Activated effector memory CD4-positive, alpha-beta T cell treated with anti-CD3 and anti-CD28 coated beads, Interleukin-2, amount 50 U/mL, for 16 hours (primary cell): ENCODE data around the gene CHST9.

Experiments
- DNase-seq: peaks from one replicate; pipeline ENCODE4 v3.0.0-alpha.2; 2020

The CHST9 gene

GRCh38 chr18:27081701-27082100, 103.4 kb downstream of the CHST9 start:
- DNase-seq = no peak

- DNase-seq = no peak
Measured at GRCh38 chr18:27075828-27076227, 109.3 kb downstream of the CHST9 start.

DNA sequence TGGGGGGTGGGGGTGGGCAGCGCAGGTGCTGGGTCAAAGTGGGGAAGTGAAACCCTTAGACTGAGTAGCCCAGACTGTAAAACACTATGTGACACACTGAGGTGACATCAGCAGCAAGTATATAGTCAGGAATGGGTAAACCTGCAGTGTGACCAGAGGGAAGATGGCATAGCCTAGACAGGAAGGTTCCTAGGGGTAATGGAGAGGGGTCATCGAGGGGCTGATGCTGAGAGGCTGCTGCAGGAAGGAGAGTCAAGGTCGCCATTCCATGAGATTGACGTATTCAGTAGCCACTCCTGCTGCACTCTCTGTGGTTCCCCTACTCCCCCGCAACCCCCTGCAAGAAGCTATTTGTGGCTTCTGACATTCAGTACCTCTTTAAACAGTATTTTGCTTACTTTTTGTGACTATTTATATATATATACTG, 111.7 kb downstream of the CHST9 start:
- no peak for DNase-seq

- no peak for DNase-seq
Measured at GRCh38 chr18:27064673-27065072, 120.4 kb downstream of the CHST9 start.

DNA sequence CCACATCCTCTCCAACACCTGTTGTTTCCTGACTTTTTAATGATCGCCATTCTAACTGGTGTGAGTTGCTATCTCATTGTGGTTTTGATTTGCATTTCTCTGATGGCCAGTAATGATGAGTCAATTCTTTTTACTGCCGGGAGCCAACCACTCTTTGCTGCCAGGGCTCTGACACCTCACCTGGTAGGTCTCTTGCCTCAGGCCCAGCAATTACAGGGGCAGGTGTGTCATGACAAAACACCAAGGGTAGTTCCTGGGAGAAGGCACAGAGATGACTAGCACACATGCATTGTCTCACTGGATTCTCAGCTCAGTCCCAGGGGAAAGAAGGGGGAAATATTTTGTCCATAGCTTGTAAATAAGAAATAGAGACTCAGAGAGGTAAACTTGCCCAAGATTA, 122.3 kb downstream of the CHST9 start:
- no peak for DNase-seq

DNA sequence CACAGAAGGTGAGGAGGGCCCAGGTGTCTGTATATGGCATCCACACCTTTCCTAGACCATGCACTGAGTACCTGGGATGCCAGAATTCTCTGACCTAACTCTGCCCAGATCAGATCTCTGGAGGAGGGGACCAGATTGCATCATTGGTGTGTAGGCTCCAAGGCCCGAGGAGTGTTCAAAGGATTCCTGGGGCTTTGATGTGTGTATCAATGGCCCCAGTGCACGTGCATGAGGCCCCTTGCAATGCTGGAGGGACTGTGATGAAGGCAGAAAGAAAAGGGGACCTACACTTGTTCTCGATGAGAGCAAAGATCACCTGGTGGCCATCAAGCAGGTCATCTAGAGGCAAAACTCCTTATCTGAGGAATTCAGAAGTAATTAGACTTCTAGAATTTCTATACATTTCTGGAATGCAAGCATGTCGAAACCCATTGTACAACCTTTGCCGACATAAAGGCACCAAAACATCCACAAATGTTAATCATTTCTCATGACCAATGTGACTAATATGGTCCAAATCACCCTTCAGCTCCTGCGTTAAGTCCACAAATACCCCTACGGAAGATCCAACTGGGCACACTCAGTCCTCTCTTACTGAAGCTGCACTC, 123.5 kb downstream of the CHST9 start:
- DNase-seq = no peak

DNA sequence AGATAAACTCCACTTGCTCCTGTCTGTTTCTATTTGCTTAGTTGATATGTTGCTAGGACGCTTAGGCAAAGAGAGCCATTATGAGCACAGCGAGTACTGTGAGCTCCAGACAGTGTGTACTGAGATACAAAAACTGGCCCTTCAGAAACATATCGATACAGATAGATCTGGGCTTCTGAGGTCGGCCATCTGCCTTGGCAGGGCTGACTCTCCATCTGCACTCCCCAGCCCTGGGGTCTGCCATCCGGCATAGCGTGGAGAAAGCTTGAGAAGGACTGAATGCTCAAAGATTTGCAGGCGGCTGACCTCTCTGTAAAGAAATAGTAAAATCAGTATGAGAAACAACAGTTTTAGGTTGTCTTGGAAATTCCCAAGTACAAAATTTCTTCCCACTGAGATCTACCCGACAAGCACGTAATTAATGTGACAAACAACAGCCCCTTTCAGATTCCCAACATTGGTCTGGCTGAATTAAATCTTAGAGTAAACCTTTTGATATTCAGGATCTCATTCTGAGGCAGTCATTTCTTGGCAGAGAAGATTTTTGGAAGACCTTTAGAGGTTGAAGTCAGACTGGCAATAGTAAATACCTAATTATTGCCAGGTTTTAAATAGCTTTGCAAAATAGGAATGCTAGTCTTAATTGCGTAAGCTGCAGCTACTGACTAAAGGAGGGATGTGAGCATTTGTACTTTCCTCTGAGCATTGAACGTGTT, 127.4 kb downstream of the CHST9 start:
- no peak for DNase-seq

DNA sequence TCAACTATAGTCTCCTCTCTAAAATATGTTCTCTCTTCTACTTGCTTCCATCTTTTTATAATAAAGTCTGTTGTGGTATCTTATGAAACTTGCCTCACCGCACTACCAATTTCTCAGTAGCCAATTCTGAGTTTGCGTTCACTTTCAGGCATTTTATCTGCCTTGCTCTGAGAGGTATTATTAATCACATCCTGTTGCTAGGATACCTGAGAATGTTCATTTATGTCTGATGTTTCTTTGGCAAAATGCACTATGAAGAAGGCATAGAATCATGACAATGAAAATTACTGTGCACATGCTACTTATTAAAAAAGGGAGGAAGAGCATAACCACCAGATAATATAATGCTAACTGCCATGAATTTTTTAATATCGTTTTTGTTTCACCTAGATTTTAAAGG, 130.2 kb downstream of the CHST9 start:
- DNase-seq = no peak

GRCh38 chr18:27049969-27050368, 135.1 kb downstream of the CHST9 start:
- DNase-seq = no peak

DNA sequence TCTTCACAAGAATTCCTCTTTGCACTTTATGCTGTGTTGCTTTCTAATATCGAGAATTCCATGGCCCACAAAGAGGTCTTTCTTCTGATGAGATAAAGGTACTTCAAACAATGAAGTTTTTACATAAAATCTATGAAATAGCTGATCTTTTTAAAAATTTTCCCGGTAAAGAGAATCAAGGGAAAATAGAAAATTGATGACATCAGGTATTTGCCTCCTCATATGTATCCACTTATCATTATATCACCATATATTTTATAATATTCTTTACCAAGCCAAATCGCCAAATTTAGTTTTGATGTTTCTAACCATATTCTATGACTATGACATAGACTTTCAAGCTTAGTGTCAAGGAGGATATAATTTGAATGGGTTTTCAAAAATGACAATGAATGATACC, 139.8 kb downstream of the CHST9 start:
- no peak for DNase-seq

GRCh38 chr18:27042177-27042576, 142.9 kb downstream of the CHST9 start:
- DNase-seq = no peak

- no peak for DNase-seq
Measured at GRCh38 chr18:27040796-27041195, 144.3 kb downstream of the CHST9 start.

GRCh38 chr18:27033722-27034121, 151.4 kb downstream of the CHST9 start:
- DNase-seq = no peak

DNA sequence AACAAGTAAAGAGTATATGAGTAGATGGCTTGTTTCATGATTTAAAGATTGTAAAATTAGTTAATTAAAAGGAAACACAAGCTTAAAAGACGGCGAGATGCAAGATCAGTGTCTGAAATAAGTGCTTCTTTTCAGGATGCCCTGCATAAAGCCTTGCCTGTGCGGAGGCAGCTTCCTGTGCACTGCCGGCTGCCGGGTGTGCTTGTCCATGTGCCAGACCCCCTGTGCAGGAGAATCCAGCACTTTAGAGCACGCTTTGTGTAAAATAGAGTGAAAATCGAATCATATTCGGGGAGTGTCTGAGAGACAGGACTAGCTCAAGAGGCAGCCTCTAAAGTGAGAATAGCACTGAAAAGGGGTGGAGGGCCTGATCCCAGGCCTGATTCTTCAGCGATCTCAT, 154.7 kb downstream of the CHST9 start:
- DNase-seq = no peak

GRCh38 chr18:27022477-27022876, 162.6 kb downstream of the CHST9 start:
- DNase-seq = no peak

DNA sequence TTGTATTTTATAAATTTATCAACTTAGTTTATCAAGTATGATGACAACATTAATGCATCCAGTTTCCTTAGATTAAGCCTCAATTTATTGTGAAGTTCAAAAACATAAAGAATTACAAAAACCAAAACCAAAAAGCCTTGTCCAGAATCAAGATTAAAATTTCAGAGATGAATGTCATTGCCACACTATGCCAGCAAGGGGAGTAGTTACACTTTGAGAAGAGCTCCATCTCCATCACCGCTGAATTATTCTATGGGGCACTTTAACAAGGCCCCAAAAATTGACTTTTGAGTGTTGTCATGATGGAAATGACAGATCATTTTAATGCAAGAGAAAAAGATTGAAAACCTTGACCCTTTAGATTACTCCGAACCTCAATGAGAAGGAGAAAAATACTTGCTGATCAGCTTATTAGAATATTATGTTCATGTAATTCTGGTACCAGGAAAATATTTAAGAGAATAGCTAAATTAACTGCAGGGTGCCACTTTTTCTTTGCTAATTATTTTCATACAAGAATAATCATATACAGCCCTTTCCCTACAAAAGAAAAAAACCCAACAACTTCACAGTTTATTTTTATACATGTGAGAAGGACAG, 167.1 kb downstream of the CHST9 start:
- DNase-seq = no peak

- DNase-seq = no peak
Measured at GRCh38 chr18:27014841-27015240, 170.3 kb downstream of the CHST9 start.

DNA sequence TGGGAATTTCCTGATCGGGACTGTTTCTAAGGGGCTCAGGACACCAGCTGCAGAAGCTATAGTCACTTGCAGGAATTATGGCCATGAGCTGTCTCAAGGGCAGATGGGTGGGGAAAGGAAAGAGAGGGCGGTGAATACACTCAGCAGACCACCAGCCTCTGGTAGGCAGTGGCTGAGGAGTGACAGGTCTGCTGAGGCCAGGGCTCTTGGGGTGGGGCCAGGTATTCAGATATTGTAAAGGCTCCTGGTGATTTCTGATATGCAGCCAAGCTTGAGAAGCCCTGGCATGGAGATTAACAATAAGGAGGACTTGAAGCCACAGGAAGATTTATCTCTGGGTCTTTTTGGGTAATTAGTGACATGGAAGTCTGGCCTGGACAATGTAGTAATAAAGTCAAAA, 174.3 kb downstream of the CHST9 start:
- DNase-seq = no peak

DNA sequence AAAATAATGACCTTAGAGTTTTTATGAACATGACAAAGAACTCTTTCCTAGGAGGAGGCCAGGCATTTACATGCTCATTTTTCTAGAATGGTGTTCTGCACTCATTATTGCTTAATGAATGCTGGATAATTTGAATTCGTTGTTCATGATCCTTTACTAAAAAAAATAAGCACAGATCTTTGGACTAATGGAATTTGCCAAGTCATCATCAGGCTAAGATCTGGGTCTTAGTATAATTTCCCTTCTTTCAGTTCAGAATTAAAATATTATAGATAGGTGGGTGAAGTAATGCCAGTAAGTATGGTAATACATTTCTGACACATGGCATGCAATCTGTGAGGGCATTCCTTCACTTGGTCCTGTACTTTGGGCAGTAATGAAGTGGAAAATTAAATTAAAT, 175.8 kb downstream of the CHST9 start:
- no peak for DNase-seq

GRCh38 chr18:27008575-27008974, 176.5 kb downstream of the CHST9 start:
- DNase-seq = no peak

DNA sequence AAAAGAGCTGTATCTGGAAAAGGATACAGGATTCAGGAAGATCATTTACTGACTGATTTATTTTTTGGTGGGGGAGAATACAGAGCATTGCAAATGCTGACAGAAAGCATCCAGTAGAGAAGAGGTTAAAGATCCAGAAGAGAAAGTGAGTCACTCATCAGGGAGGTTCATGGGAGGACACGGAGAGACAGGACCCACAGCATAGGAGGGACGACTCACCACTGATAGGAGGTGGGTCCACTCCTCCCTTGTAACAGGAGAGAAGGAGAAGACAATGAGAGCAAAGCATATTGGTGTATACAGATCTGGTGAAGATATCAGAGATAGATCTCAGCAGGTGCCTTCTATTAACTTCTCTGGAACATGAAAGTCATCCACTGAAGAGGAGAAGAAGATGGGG, 177.2 kb downstream of the CHST9 start:
- no peak for DNase-seq

GRCh38 chr18:27005589-27005988, 179.5 kb downstream of the CHST9 start:
- DNase-seq = no peak

GRCh38 chr18:27004056-27004829, 180.9 kb downstream of the CHST9 start:
- no peak for DNase-seq

GRCh38 chr18:26999797-27000196, 185.3 kb downstream of the CHST9 start:
- DNase-seq = no peak
